Astrocyte of the cerebellum (primary cell): ENCODE measurements around the gene ZNF628.

Experiments
- DNase-seq: peaks from one replicate; pipeline ENCODE4 v3.0.0-alpha.2; 2011; ENCODE audit warnings: low read depth
- H3K4me3 ChIP-seq: 2 replicates; pipeline ENCODE4 v1.5.1; 2011; ENCODE audit warnings: mild to moderate bottlenecking, low read depth, low read length, moderate library complexity
- in situ Hi-C: cut with HindIII; loops from 2 replicates; pipeline ENCODE4 v1.10.0; 2017; ENCODE audit warnings: low sequenced_read_pairs
- TF ChIP-seq, protein P1 (sequence below): IDR thresholded peaks from 2 replicates; pipeline ENCODE4 v1.5.1; 2012; ENCODE audit warnings: low read length, low read depth, moderate library complexity, mild to moderate bottlenecking; ENCODE audit errors: missing control alignments

ZNF628 gene

DNA sequence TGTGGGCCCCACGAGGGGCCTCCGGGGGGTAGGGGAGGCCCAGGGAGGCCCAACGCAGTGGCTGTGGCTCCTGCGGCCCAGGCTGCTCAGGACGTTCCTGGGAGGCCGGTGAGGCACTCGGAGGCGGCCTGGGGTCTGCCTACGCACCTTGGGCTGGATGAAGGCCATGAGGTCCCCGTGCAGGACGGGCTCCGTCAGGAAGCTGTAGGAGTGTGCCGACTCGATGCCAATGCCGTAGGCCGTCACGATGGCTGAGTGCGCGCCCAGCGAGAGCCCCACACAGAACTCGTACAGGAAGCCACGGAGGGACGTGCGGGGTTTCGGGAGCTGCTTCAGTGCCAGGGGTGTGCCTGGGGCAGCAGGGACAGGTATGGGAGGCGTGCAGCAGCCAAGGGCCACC is 54.6 kb downstream of the ZNF628 start:
- in situ Hi-C loops: no loop called here
- H3K4me3 ChIP-seq: no peak overlapping the region
- DNase-seq: no peak
- TF ChIP-seq, protein P1, sequence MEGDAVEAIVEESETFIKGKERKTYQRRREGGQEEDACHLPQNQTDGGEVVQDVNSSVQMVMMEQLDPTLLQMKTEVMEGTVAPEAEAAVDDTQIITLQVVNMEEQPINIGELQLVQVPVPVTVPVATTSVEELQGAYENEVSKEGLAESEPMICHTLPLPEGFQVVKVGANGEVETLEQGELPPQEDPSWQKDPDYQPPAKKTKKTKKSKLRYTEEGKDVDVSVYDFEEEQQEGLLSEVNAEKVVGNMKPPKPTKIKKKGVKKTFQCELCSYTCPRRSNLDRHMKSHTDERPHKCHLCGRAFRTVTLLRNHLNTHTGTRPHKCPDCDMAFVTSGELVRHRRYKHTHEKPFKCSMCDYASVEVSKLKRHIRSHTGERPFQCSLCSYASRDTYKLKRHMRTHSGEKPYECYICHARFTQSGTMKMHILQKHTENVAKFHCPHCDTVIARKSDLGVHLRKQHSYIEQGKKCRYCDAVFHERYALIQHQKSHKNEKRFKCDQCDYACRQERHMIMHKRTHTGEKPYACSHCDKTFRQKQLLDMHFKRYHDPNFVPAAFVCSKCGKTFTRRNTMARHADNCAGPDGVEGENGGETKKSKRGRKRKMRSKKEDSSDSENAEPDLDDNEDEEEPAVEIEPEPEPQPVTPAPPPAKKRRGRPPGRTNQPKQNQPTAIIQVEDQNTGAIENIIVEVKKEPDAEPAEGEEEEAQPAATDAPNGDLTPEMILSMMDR: no peak
